IMR-90 (cell line): ENCODE measurements around the gene FOXP1. TPM values are rescaled to one million over a fixed set of nuclear protein-coding genes. Genes with fewer than 3 reads are reported as not detected.

Source experiments
- ATAC-seq: fragments of 200-7000 bp; cut with Tn5 transposase; 2 replicates; pipeline ENCODE4 v1.9.1; 2020; ENCODE audit warnings: low read depth, mild to moderate bottlenecking, moderate library complexity
- BruUV-seq: library from RNA; stranded (reverse); fragments of 400-500 nt; replicated peaks from 2 replicates; lab custom pipeline; 2021; lab: Mats Ljungman, UMichigan
- CTCF ChIA-PET: fragments of 300-600 bp; formaldehyde crosslinking; extraction: SDS; loops from one replicate; lab custom pipeline; 2021; ENCODE audit warnings: antibody characterized with exemption; lab: Yijun Ruan, JAX
- POLR2A ChIA-PET: fragments of 300-600 bp; sonication (Branson Sonifier 250); formaldehyde crosslinking; loops from one replicate; lab custom pipeline; 2022; ENCODE audit warnings: antibody characterized with exemption; ENCODE audit not compliant: unreplicated experiment; lab: Charles Lee
- DNase-seq: peaks from one replicate; pipeline ENCODE4 v3.0.0; 2013
- H2AFZ ChIP-seq: replicated peaks from 2 replicates; pipeline ENCODE3; 2013; ENCODE audit warnings: low read length, mild to moderate bottlenecking; ENCODE audit not compliant: poor library complexity
- H2AK5ac ChIP-seq: 2 replicates; pipeline ENCODE4 v1.6.1; 2013; ENCODE audit warnings: low read depth, low read length, inconsistent platforms
- H2AK9ac ChIP-seq: replicated peaks from 2 replicates; pipeline ENCODE3; 2013; ENCODE audit warnings: mild to moderate bottlenecking, low read depth, low read length, moderate library complexity; ENCODE audit not compliant: poor library complexity
- H2BK120ac ChIP-seq: 2 replicates; pipeline ENCODE4 v1.6.1; 2013; ENCODE audit warnings: low read depth, low read length, inconsistent platforms
- H2BK15ac ChIP-seq: 3 replicates; pipeline ENCODE4 v1.6.1; 2013; ENCODE audit warnings: low read depth, low read length, inconsistent platforms
- H2BK20ac ChIP-seq: 2 replicates; pipeline ENCODE4 v1.6.1; 2013; ENCODE audit warnings: low read depth, mild to moderate bottlenecking, inconsistent platforms, low read length, moderate library complexity
- H2BK5ac ChIP-seq: 2 replicates; pipeline ENCODE4 v1.6.1; 2013; ENCODE audit warnings: mild to moderate bottlenecking, low read depth, low read length, inconsistent platforms; ENCODE audit not compliant: poor library complexity, severe bottlenecking
- H3K14ac ChIP-seq: replicated peaks from 2 replicates; pipeline ENCODE4 v1.6.1; 2013; ENCODE audit warnings: low read depth, low read length, inconsistent platforms
- H3K18ac ChIP-seq: 2 replicates; pipeline ENCODE4 v1.6.1; 2013; ENCODE audit warnings: low read depth, low read length, control low read depth
- H3K23ac ChIP-seq: 2 replicates; pipeline ENCODE4 v1.6.1; 2013; ENCODE audit warnings: low read depth, low read length, inconsistent platforms
- H3K27ac ChIP-seq: 2 replicates; pipeline ENCODE4 v1.5.1; 2013; ENCODE audit warnings: mild to moderate bottlenecking, control low read depth, low read length; ENCODE audit not compliant: insufficient read depth
- H3K27me3 ChIP-seq: 2 replicates; pipeline ENCODE4 v1.6.1; 2013; ENCODE audit warnings: low read length; ENCODE audit not compliant: control insufficient read depth, insufficient read depth
- H3K36me3 ChIP-seq: 2 replicates; pipeline ENCODE4 v1.6.1; 2013; ENCODE audit warnings: low read length, mixed read lengths; ENCODE audit not compliant: control insufficient read depth, insufficient read depth
- H3K4ac ChIP-seq: 2 replicates; pipeline ENCODE4 v1.6.1; 2013; ENCODE audit warnings: low read depth, low read length, inconsistent platforms
- H3K4me1 ChIP-seq: 2 replicates; pipeline ENCODE4 v1.6.1; 2013; ENCODE audit warnings: low read length, mixed read lengths; ENCODE audit not compliant: control insufficient read depth, insufficient read depth
- H3K4me2 ChIP-seq: 2 replicates; pipeline ENCODE4 v1.6.1; 2013; ENCODE audit warnings: low read depth, mild to moderate bottlenecking, control low read depth, low read length, moderate library complexity
- H3K4me3 ChIP-seq: 2 replicates; pipeline ENCODE4 v1.5.1; 2013; ENCODE audit warnings: low read depth, mild to moderate bottlenecking, control low read depth, low read length, moderate library complexity; ENCODE audit not compliant: insufficient read depth
- H3K56ac ChIP-seq: 2 replicates; pipeline ENCODE4 v1.6.1; 2013; ENCODE audit warnings: low read length, inconsistent platforms; ENCODE audit not compliant: insufficient read depth; ENCODE audit errors: extremely low read depth
- H3K79me1 ChIP-seq, 2 experiments: 2 replicates each; pipeline ENCODE4 v1.6.1; 2013; ENCODE audit warnings: low read length in 2 of 2, inconsistent platforms in 1 of 2, low read depth in 1 of 2
- H3K9ac ChIP-seq: 2 replicates; pipeline ENCODE4 v1.6.1; 2013; ENCODE audit warnings: low read depth, low read length, control low read depth
- H3K9me1 ChIP-seq: 2 replicates; pipeline ENCODE4 v1.6.1; 2013; ENCODE audit warnings: low read length, inconsistent platforms; ENCODE audit not compliant: insufficient read depth
- H3K9me3 ChIP-seq: 2 replicates; pipeline ENCODE4 v1.6.1; 2013; ENCODE audit warnings: low read length; ENCODE audit not compliant: control insufficient read depth, insufficient read depth
- H4K20me1 ChIP-seq: 2 replicates; pipeline ENCODE4 v1.6.1; 2013; ENCODE audit warnings: low read length, inconsistent platforms; ENCODE audit not compliant: insufficient read depth
- H4K5ac ChIP-seq: 2 replicates; pipeline ENCODE4 v1.6.1; 2013; ENCODE audit warnings: mild to moderate bottlenecking, low read depth, low read length, control low read depth
- H4K8ac ChIP-seq, 2 experiments: 2 replicates each; pipeline ENCODE4 v1.6.1; 2013; ENCODE audit warnings: low read depth in 2 of 2, low read length in 2 of 2, control low read depth in 1 of 2, inconsistent platforms in 1 of 2
- H4K91ac ChIP-seq: 2 replicates; pipeline ENCODE4 v1.6.1; 2013; ENCODE audit warnings: low read depth, low read length, inconsistent platforms; ENCODE audit not compliant: insufficient read depth
- CHD1 ChIP-seq: IDR thresholded peaks from 2 replicates; pipeline ENCODE4 v1.6.1; 2012; ENCODE audit warnings: low read depth, low read length, improper control_type of control experiment
- RAD21 ChIP-seq: IDR thresholded peaks from 2 replicates; pipeline ENCODE4 v1.6.1; 2012; ENCODE audit warnings: low read length, improper control_type of control experiment
- WGBS, 2 experiments: methylation state at CpG; one replicate each; pipeline versions ENCODE4 v1.1.5 to v1.1.7; 2013; ENCODE audit warnings: missing lambda C conversion rate in 2 of 2; ENCODE audit not compliant: insufficient read length in 1 of 2; ENCODE audit errors: extremely low coverage in 2 of 2; 5-methylcytosine and 5-hydroxymethylcytosine counted together
- dilution Hi-C: fragments of 300-500 bp; cut with HindIII; formaldehyde crosslinking; loops from one replicate; pipeline ENCODE4 v1.14.3; 2018; ENCODE audit warnings: low sequenced_read_pairs; ENCODE audit not compliant: unreplicated experiment
- in situ Hi-C: fragments of 300-500 bp; cut with MboI; formaldehyde crosslinking; loops from 3 replicates; pipeline ENCODE4 v1.14.3; 2019; ENCODE audit warnings: low sequenced_read_pairs, inconsistent platforms, mixed read lengths
- intact Hi-C: fragments of 100-400 bp; cut with micrococcal nuclease; formaldehyde crosslinking; loops from 2 replicates; pipeline ENCODE4 v1.10.0; 2022
- polyA plus RNA-seq, 3 experiments: library from polyadenylated mRNA; depleted of rRNA; stranded (reverse); fragments of >200 nt; gene quantifications; 2 replicates each; pipeline ENCODE4 v1.2.3, GENCODE V29; 2012; ENCODE audit warnings: low replicate concordance in 1 of 3
- total RNA-seq: library from RNA; depleted of rRNA; stranded (reverse); fragments of >200 nt; gene quantifications from 2 replicates; pipeline ENCODE4 v1.2.3, GENCODE V29; 2012

The FOXP1 gene
- total and polyA plus RNA-seq, 2 of the 4 experiments (the other 2 are of a cell fraction), result 37.0 to 132 TPM

GRCh38 chr3:71127052-71127831, 456.3 kb downstream of the FOXP1 start:
- peak overlapping the region; percentile 30 for H2BK5ac ChIP-seq
- peaks cover 7% of the 10 kb centered on the region for H3K4me1 ChIP-seq
- H3K4me3 ChIP-seq, result 0 out of 2 replicates have a peak overlapping the region, but pooled peaks have one; percentile 0
- TSS peak; percentile 3 for BruUV-seq
- H3K18ac ChIP-seq, result peak overlapping the region; percentile 85
- peak overlapping the region; percentile 73 for H2BK20ac ChIP-seq
- H3K27ac ChIP-seq, result peak overlapping the region; percentile 11; the same call in 1 of the 2 replicates
- peak overlapping the region; percentile 67 for H2BK120ac ChIP-seq
- peak overlapping the region; percentile 65 for H4K91ac ChIP-seq
- no peaks in the 10 kb centered on the region for H4K20me1 ChIP-seq
- intact Hi-C loops (loop anchor here (5.0 kb wide), 1 partner anchor 410 kb away; no protein-coding TSS in a partner anchor), dilution Hi-C loops (no loop called here), in situ Hi-C loops (no loop called here)
- TF ChIP-seq RAD21, result peak; percentile 14; the same call in 1 of the 2 replicates
- TF ChIP-seq CHD1, result no peak
- H3K14ac ChIP-seq, result peak overlapping the region; percentile 73
- peak overlapping the region; percentile 6 for H3K9ac ChIP-seq
- no peak overlapping the region for H2AK9ac ChIP-seq
- H2AK5ac ChIP-seq, result peak overlapping the region; percentile 51
- H3K4me2 ChIP-seq, result peak overlapping the region; percentile 25
- peaks cover 26 to 69% of the 10 kb centered on the region in 2 experiments for H3K79me1 ChIP-seq
- H2BK15ac ChIP-seq, result peak overlapping the region; percentile 71; the same call in 1 of the 3 replicates
- peaks cover 4% of the 10 kb centered on the region; the same call in 1 of the 2 replicates for H3K9me1 ChIP-seq
- DNase-seq, result peak; percentile 86
- H3K23ac ChIP-seq, result peak overlapping the region; percentile 73
- peak overlapping the region in 1 of 2 experiments; percentile 73; a peak in 3 of 4 replicates for H4K8ac ChIP-seq
- ATAC-seq, result peak; percentile 36
- no peak overlapping the region for H2AFZ ChIP-seq
- no peaks in the 10 kb centered on the region for H3K36me3 ChIP-seq
- peak overlapping the region; percentile 49 for H3K56ac ChIP-seq
- H3K4ac ChIP-seq, result peak overlapping the region; percentile 79
- peak overlapping the region; percentile 81 for H4K5ac ChIP-seq
- H3K27me3 ChIP-seq, result no peaks in the 10 kb centered on the region
- POLR2A ChIA-PET, result interaction anchor here (0.5 to 0.7 kb wide), 2 partner anchors 38 to 175 kb away, joined by 3 read pairs; no protein-coding TSS in a partner anchor
- H3K9me3 ChIP-seq, result no peaks in the 10 kb centered on the region
- WGBS, 2 experiments, result 0% methylated on average over 1 of the region's 7 CpGs; no CpG with 5 or more reads in 1 of the 2 experiments
- CTCF ChIA-PET, result interaction anchor here (0.6 kb wide), 1 partner anchor 349 kb away, joined by 4 read pairs; no protein-coding TSS in a partner anchor
